HEK293 (cell line): ENCODE data around the gene LTO1.

Experiments used
- CTCF ChIA-PET: fragments of 350-600 bp; formaldehyde crosslinking; extraction: SDS; loops from one replicate; lab custom pipeline; 2021; ENCODE audit warnings: antibody characterized with exemption; lab: Yijun Ruan, JAX
- POLR2A ChIA-PET: fragments of 300-600 bp; formaldehyde crosslinking; extraction: SDS; loops from one replicate; lab custom pipeline; 2020; ENCODE audit warnings: antibody characterized with exemption, inconsistent platforms; lab: Yijun Ruan, JAX
- H3K27ac ChIP-seq: fragments of 200-500 bp; sonication (Bioruptor generic); 2 replicates; pipeline ENCODE4 v1.5.1; 2014; ENCODE audit warnings: low read depth, low read length, control low read depth, inconsistent platforms; ENCODE audit errors: extremely low read depth
- H3K36me3 ChIP-seq, 2 experiments: fragments of 200-500 bp in 1 of 2; sonication (Bioruptor generic) in 1 of 2; 1 replicate in 1 of 2; 2 replicates in 1 of 2; pipeline ENCODE4 v1.5.1; 2014 to 2017; ENCODE audit warnings: inconsistent platforms in 2 of 2, low read length in 2 of 2; ENCODE audit not compliant: control insufficient read depth in 2 of 2, insufficient read depth in 1 of 2
- H3K4me1 ChIP-seq: fragments of 200-500 bp; sonication (Bioruptor generic); 2 replicates; pipeline ENCODE4 v1.5.1; 2014; ENCODE audit warnings: mild to moderate bottlenecking, low read length, inconsistent platforms; ENCODE audit not compliant: control insufficient read depth, insufficient read depth
- H3K4me3 ChIP-seq: 2 replicates; pipeline ENCODE4 v1.5.1; 2011; ENCODE audit warnings: low read depth, mild to moderate bottlenecking, control low read depth, low read length, moderate library complexity
- H3K9me3 ChIP-seq: fragments of 200-500 bp; sonication (Bioruptor generic); 2 replicates; pipeline ENCODE4 v1.5.1; 2014; ENCODE audit warnings: low read depth, low read length, inconsistent platforms; ENCODE audit not compliant: control insufficient read depth, insufficient read depth
- KLF1 ChIP-seq: fragments of 450-650 bp; formaldehyde crosslinking; IDR thresholded peaks from 2 replicates; pipeline ENCODE4 v1.5.1; 2016; ENCODE audit warnings: missing biosample characterization, missing genetic modification characterization
- KLF8 ChIP-seq: fragments of 450-650 bp; formaldehyde crosslinking; IDR thresholded peaks from 2 replicates; pipeline ENCODE4 v1.5.1; 2016; ENCODE audit warnings: missing biosample characterization, missing genetic modification characterization
- MYNN ChIP-seq: fragments of 450-650 bp; formaldehyde crosslinking; IDR thresholded peaks from 2 replicates; pipeline ENCODE4 v1.5.1; 2016; ENCODE audit warnings: missing biosample characterization, missing genetic modification characterization, borderline replicate concordance
- SP2 ChIP-seq: fragments of 450-650 bp; formaldehyde crosslinking; IDR thresholded peaks from 2 replicates; pipeline ENCODE4 v1.5.1; 2016; ENCODE audit warnings: missing biosample characterization, missing genetic modification characterization
- TRIM28 ChIP-seq: IDR thresholded peaks from 2 replicates; pipeline ENCODE4 v1.6.1; 2011; ENCODE audit warnings: low read length, control low read depth, borderline replicate concordance
- ZBTB1 ChIP-seq: fragments of 450-650 bp; formaldehyde crosslinking; IDR thresholded peaks from 2 replicates; pipeline ENCODE4 v1.5.1; 2016; ENCODE audit warnings: missing biosample characterization, missing genetic modification characterization
- ZFP41 ChIP-seq: fragments of 450-650 bp; formaldehyde crosslinking; IDR thresholded peaks from 2 replicates; pipeline ENCODE4 v1.5.1; 2016; ENCODE audit warnings: missing biosample characterization, missing genetic modification characterization, borderline replicate concordance
- ZNF140 ChIP-seq: fragments of 450-650 bp; formaldehyde crosslinking; IDR thresholded peaks from 2 replicates; pipeline ENCODE4 v1.5.1; 2016; ENCODE audit warnings: missing biosample characterization, missing genetic modification characterization
- ZNF155 ChIP-seq: fragments of 450-650 bp; formaldehyde crosslinking; IDR thresholded peaks from 2 replicates; pipeline ENCODE4 v1.5.1; 2016; ENCODE audit warnings: missing biosample characterization, missing genetic modification characterization
- ZNF184 ChIP-seq: fragments of 450-650 bp; IDR thresholded peaks from 2 replicates; pipeline ENCODE4 v1.5.1; 2018; ENCODE audit warnings: missing biosample characterization, mild to moderate bottlenecking, missing genetic modification characterization
- ZNF223 ChIP-seq: fragments of 450-650 bp; formaldehyde crosslinking; IDR thresholded peaks from 2 replicates; pipeline ENCODE4 v1.5.1; 2016; ENCODE audit warnings: missing biosample characterization, missing genetic modification characterization
- ZNF248 ChIP-seq: fragments of 450-650 bp; formaldehyde crosslinking; IDR thresholded peaks from 2 replicates; pipeline ENCODE4 v1.5.1; 2017; ENCODE audit warnings: missing biosample characterization, missing genetic modification characterization
- ZNF366 ChIP-seq: fragments of 450-650 bp; formaldehyde crosslinking; conservative IDR thresholded peaks from 2 replicates; pipeline ENCODE4 v1.5.1; 2016; ENCODE audit warnings: missing biosample characterization, missing genetic modification characterization
- ZNF37A ChIP-seq: fragments of 450-650 bp; IDR thresholded peaks from 2 replicates; pipeline ENCODE4 v1.5.1; 2018; ENCODE audit warnings: missing biosample characterization, missing genetic modification characterization
- ZNF48 ChIP-seq: fragments of 450-650 bp; formaldehyde crosslinking; IDR thresholded peaks from 2 replicates; pipeline ENCODE4 v1.5.1; 2016; ENCODE audit warnings: missing biosample characterization, missing genetic modification characterization
- ZNF629 ChIP-seq: fragments of 450-650 bp; formaldehyde crosslinking; IDR thresholded peaks from 2 replicates; pipeline ENCODE4 v1.5.1; 2017; ENCODE audit warnings: missing biosample characterization, missing genetic modification characterization
- ZNF707 ChIP-seq: fragments of 450-650 bp; formaldehyde crosslinking; IDR thresholded peaks from 2 replicates; pipeline ENCODE4 v1.5.1; 2016; ENCODE audit warnings: missing biosample characterization, missing genetic modification characterization
- ZNF776 ChIP-seq: fragments of 450-650 bp; formaldehyde crosslinking; IDR thresholded peaks from 2 replicates; pipeline ENCODE4 v1.5.0; 2017; ENCODE audit warnings: missing biosample characterization, missing genetic modification characterization, borderline replicate concordance
- ZNF785 ChIP-seq: fragments of 450-650 bp; formaldehyde crosslinking; IDR thresholded peaks from 2 replicates; pipeline ENCODE4 v1.5.1; 2016; ENCODE audit warnings: missing biosample characterization, missing genetic modification characterization
- ZXDB ChIP-seq: fragments of 450-650 bp; formaldehyde crosslinking; IDR thresholded peaks from 2 replicates; pipeline ENCODE4 v1.5.1; 2016; ENCODE audit warnings: missing biosample characterization, missing genetic modification characterization
- TF ChIP-seq, protein P1 (sequence below): sonication (generic); formaldehyde crosslinking; IDR thresholded peaks from 2 replicates; pipeline ENCODE4 v1.8.1; 2022; ENCODE audit warnings: mild to moderate bottlenecking, moderate library complexity, missing genetic modification reagents
- TF ChIP-seq, protein P2 (sequence below): fragments of 450-650 bp; formaldehyde crosslinking; IDR thresholded peaks from 2 replicates; pipeline ENCODE4 v1.5.1; 2017; ENCODE audit warnings: missing biosample characterization, missing genetic modification characterization
- TF ChIP-seq, protein P3 (sequence below): fragments of 450-650 bp; formaldehyde crosslinking; IDR thresholded peaks from 2 replicates; pipeline ENCODE4 v1.5.1; 2017; ENCODE audit warnings: missing biosample characterization, missing genetic modification characterization
- TF ChIP-seq, protein P4 (sequence below): fragments of 450-650 bp; formaldehyde crosslinking; conservative IDR thresholded peaks from 2 replicates; pipeline ENCODE4 v1.5.1; 2016; ENCODE audit warnings: low read depth, missing biosample characterization, missing genetic modification characterization
- TF ChIP-seq, protein P5 (sequence below): fragments of 450-650 bp; formaldehyde crosslinking; optimal IDR thresholded peaks from 2 replicates; pipeline ENCODE3; 2016; ENCODE audit warnings: missing biosample characterization, mild to moderate bottlenecking, missing genetic modification characterization
- TF ChIP-seq, protein P6 (sequence below): fragments of 450-650 bp; formaldehyde crosslinking; IDR thresholded peaks from 2 replicates; pipeline ENCODE4 v1.5.1; 2016; ENCODE audit warnings: missing biosample characterization, missing genetic modification characterization

Gene LTO1, protein sequence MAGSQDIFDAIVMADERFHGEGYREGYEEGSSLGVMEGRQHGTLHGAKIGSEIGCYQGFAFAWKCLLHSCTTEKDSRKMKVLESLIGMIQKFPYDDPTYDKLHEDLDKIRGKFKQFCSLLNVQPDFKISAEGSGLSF

DNA sequence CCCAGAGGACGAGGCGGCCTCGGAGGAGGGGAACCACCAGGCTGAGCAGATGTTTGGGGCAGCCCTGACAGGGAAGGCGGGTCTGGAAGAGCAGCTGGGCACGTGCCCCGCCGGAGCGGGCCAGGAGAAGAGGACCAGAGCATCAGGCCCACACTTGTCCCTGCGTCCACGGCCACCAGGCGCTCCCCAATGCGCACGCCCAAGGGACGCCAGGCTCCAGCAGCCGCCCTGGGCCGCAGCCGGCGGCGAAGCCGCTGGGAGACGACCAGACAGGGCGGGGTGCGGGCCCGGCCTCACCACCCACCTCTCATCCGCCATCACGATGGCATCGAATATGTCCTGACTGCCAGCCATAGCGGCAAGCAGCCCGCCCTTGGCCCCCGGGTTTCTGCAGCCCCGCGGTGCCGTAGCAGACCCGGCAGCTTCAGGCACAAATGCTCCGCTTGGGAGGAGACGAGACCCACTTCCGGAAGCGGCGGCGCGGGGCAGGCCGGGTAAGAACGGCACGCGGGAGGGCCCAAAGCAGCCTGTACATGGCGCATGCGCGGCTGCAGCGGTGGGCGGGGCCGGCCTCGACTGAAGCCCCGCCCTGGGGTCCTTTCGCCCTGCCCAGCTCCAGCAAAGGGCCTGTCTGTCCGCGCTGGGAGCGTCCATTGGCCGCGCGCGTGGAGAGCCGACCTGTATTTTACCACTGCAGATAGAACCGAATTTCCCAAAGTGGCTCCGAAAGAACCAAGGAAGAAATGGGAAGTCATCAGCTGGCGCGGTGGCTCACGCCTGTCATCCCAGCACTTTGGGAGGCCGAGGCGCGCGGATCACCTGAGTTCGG is at the start of gene LTO1:
Gene LTO1, minus strand, starts transcription at position 468 of the 829 bp plus-strand sequence. Its CDS starts 114 bp downstream, at position 354.
- ChIA-PET POLR2A (interaction anchor here (0.6 to 2.0 kb wide), 13 partner anchors 8 to 626 kb away, joined by 3 to 6 read pairs (median 4); partner anchors contain the start of gene TPCN2), CTCF (interaction anchor here (0.6 to 2.0 kb wide), 7 partner anchors 13 to 713 kb away, joined by 3 to 8 read pairs (median 4); no protein-coding TSS in a partner anchor)
- no peaks in the 10 kb centered on the region for H3K9me3 ChIP-seq
- peak within 1 kb of the TSS; percentile 92 for H3K4me3 ChIP-seq
- H3K36me3 ChIP-seq = peaks cover 3 to 31% of the 10 kb centered on the region in 2 experiments; a peak in 2 of 3 replicates
- H3K4me1 ChIP-seq = peaks cover 4% of the 10 kb centered on the region; the same call in 1 of the 2 replicates
- peak within 1 kb of the TSS; percentile 67 for H3K27ac ChIP-seq
- no peak for TF ChIP-seq ZNF140 (tag by site-specific recombination)
- TF ChIP-seq, protein P1, sequence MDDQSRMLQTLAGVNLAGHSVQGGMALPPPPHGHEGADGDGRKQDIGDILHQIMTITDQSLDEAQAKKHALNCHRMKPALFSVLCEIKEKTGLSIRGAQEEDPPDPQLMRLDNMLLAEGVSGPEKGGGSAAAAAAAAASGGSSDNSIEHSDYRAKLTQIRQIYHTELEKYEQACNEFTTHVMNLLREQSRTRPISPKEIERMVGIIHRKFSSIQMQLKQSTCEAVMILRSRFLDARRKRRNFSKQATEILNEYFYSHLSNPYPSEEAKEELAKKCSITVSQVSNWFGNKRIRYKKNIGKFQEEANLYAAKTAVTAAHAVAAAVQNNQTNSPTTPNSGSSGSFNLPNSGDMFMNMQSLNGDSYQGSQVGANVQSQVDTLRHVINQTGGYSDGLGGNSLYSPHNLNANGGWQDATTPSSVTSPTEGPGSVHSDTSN (CRISPR knock-in tag) = peak; percentile 78
- no peak for TF ChIP-seq ZNF248 (tag by site-specific recombination)
- peak; percentile 32; the same call in 1 of the 2 replicates for TF ChIP-seq KLF1 (tag by site-specific recombination)
- TF ChIP-seq MYNN (tag by site-specific recombination) = no peak
- TF ChIP-seq, protein P2, sequence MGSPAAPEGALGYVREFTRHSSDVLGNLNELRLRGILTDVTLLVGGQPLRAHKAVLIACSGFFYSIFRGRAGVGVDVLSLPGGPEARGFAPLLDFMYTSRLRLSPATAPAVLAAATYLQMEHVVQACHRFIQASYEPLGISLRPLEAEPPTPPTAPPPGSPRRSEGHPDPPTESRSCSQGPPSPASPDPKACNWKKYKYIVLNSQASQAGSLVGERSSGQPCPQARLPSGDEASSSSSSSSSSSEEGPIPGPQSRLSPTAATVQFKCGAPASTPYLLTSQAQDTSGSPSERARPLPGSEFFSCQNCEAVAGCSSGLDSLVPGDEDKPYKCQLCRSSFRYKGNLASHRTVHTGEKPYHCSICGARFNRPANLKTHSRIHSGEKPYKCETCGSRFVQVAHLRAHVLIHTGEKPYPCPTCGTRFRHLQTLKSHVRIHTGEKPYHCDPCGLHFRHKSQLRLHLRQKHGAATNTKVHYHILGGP (tag by site-specific recombination) = no peak
- TF ChIP-seq, protein P3, sequence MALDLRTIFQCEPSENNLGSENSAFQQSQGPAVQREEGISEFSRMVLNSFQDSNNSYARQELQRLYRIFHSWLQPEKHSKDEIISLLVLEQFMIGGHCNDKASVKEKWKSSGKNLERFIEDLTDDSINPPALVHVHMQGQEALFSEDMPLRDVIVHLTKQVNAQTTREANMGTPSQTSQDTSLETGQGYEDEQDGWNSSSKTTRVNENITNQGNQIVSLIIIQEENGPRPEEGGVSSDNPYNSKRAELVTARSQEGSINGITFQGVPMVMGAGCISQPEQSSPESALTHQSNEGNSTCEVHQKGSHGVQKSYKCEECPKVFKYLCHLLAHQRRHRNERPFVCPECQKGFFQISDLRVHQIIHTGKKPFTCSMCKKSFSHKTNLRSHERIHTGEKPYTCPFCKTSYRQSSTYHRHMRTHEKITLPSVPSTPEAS (tag by site-specific recombination) = 0 out of 2 replicates have a peak, but pooled peaks have one; percentile 23
- no peak; the same call in 1 of the 2 replicates for TF ChIP-seq KLF8
- TF ChIP-seq ZNF785 (tag by site-specific recombination) = no peak
- TF ChIP-seq ZNF37A (tag by site-specific recombination) = no peak
- no peak for TF ChIP-seq ZNF776 (tag by site-specific recombination)
- peak; percentile 73 for TF ChIP-seq SP2 (tag by site-specific recombination)
- no peak for TF ChIP-seq ZNF707 (tag by site-specific recombination)
- no peak for TF ChIP-seq ZNF48 (tag by site-specific recombination)
- no peak for TF ChIP-seq ZNF155
- no peak for TF ChIP-seq ZNF223
- peak; percentile 23; the same call in 1 of the 2 replicates for TF ChIP-seq ZNF629 (tag by site-specific recombination)
- TF ChIP-seq TRIM28 = no peak
- TF ChIP-seq ZNF366 = no peak
- TF ChIP-seq ZXDB = peak; percentile 44; the same call in 1 of the 2 replicates
- no peak for TF ChIP-seq ZBTB1 (tag by site-specific recombination)
- no peak for TF ChIP-seq ZFP41 (tag by site-specific recombination)
- TF ChIP-seq, protein P4, sequence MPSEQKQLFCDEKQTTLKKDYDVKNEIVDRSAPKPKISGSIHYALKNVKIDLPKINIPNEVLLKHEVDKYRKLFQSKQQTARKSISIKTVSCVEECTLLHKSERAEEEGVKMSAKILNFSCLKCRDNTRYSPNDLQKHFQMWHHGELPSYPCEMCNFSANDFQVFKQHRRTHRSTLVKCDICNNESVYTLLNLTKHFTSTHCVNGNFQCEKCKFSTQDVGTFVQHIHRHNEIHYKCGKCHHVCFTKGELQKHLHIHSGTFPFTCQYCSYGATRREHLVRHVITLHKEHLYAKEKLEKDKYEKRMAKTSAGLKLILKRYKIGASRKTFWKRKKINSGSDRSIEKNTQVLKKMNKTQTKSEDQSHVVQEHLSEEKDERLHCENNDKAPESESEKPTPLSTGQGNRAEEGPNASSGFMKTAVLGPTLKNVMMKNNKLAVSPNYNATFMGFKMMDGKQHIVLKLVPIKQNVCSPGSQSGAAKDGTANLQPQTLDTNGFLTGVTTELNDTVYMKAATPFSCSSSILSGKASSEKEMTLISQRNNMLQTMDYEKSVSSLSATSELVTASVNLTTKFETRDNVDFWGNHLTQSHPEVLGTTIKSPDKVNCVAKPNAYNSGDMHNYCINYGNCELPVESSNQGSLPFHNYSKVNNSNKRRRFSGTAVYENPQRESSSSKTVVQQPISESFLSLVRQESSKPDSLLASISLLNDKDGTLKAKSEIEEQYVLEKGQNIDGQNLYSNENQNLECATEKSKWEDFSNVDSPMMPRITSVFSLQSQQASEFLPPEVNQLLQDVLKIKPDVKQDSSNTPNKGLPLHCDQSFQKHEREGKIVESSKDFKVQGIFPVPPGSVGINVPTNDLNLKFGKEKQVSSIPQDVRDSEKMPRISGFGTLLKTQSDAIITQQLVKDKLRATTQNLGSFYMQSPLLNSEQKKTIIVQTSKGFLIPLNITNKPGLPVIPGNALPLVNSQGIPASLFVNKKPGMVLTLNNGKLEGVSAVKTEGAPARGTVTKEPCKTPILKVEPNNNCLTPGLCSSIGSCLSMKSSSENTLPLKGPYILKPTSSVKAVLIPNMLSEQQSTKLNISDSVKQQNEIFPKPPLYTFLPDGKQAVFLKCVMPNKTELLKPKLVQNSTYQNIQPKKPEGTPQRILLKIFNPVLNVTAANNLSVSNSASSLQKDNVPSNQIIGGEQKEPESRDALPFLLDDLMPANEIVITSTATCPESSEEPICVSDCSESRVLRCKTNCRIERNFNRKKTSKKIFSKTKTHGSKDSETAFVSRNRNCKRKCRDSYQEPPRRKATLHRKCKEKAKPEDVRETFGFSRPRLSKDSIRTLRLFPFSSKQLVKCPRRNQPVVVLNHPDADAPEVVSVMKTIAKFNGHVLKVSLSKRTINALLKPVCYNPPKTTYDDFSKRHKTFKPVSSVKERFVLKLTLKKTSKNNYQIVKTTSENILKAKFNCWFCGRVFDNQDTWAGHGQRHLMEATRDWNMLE (tag by site-specific recombination) = no peak
- TF ChIP-seq ZNF184 = no peak
- TF ChIP-seq, protein P5, sequence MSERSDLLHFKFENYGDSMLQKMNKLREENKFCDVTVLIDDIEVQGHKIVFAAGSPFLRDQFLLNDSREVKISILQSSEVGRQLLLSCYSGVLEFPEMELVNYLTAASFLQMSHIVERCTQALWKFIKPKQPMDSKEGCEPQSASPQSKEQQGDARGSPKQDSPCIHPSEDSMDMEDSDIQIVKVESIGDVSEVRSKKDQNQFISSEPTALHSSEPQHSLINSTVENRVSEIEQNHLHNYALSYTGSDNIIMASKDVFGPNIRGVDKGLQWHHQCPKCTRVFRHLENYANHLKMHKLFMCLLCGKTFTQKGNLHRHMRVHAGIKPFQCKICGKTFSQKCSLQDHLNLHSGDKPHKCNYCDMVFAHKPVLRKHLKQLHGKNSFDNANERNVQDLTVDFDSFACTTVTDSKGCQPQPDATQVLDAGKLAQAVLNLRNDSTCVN (tag by site-specific recombination) = peak; percentile 55
- TF ChIP-seq, protein P6, sequence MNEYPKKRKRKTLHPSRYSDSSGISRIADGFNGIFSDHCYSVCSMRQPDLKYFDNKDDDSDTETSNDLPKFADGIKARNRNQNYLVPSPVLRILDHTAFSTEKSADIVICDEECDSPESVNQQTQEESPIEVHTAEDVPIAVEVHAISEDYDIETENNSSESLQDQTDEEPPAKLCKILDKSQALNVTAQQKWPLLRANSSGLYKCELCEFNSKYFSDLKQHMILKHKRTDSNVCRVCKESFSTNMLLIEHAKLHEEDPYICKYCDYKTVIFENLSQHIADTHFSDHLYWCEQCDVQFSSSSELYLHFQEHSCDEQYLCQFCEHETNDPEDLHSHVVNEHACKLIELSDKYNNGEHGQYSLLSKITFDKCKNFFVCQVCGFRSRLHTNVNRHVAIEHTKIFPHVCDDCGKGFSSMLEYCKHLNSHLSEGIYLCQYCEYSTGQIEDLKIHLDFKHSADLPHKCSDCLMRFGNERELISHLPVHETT (tag by site-specific recombination) = no peak
